Thymus (tissue), 11 donors: Measurements from ENCODE around the gene NYAP2. TPM values are rescaled to one million over a fixed set of nuclear protein-coding genes. Genes with fewer than 3 reads are reported as not detected.

Experiments used
- DNase-seq, 9 donors: peaks; one replicate each; pipeline ENCODE4 v3.0.0-alpha.2; 2013; ENCODE audit warnings: low spot score in 9 of 9, low read depth in 6 of 9, missing footprints in 1 of 9
- H3K27ac ChIP-seq, 2 donors: one replicate each; pipeline ENCODE4 v1.5.1; 2013; ENCODE audit warnings: control low read depth in 1 of 2, low read depth in 1 of 2, low read length in 1 of 2, mild to moderate bottlenecking in 1 of 2, moderate library complexity in 1 of 2
- H3K27me3 ChIP-seq, 2 donors: one replicate each; pipeline ENCODE4 v1.5.1; 2013; ENCODE audit warnings: low read length in 1 of 2; ENCODE audit not compliant: control insufficient read depth in 2 of 2, insufficient read depth in 1 of 2
- H3K36me3 ChIP-seq, 2 donors: one replicate each; pipeline ENCODE4 v1.5.1; 2013; ENCODE audit warnings: low read length in 1 of 2, mild to moderate bottlenecking in 1 of 2, moderate library complexity in 1 of 2; ENCODE audit not compliant: control insufficient read depth in 2 of 2, insufficient read depth in 2 of 2
- H3K4me1 ChIP-seq, 2 donors: one replicate each; pipeline ENCODE4 v1.5.1; 2013; ENCODE audit warnings: low read length in 2 of 2; ENCODE audit not compliant: control insufficient read depth in 2 of 2, insufficient read depth in 2 of 2
- H3K4me3 ChIP-seq, 2 donors: one replicate each; pipeline ENCODE4 v1.5.1; 2013; ENCODE audit warnings: low read length in 2 of 2, control low read depth in 1 of 2, mild to moderate bottlenecking in 1 of 2
- H3K9me3 ChIP-seq, 2 donors: one replicate each; pipeline ENCODE4 v1.5.1; 2013; ENCODE audit warnings: low read length in 1 of 2, mild to moderate bottlenecking in 1 of 2; ENCODE audit not compliant: control insufficient read depth in 2 of 2, insufficient read depth in 1 of 2
- WGBS: extraction: QIAGEN DNeasy Blood & Tissue Kit; methylation state at CpG from one replicate; pipeline ENCODE4 v1.1.7; 2013; 5-methylcytosine and 5-hydroxymethylcytosine counted together
- polyA plus RNA-seq: library from polyadenylated mRNA; stranded (reverse); fragments of 200-250 nt; gene quantifications from one replicate; pipeline ENCODE4 v1.2.3, GENCODE V29; 2013
- total RNA-seq: library from RNA; stranded (reverse); fragments of 120-200 nt; gene quantifications from one replicate; pipeline ENCODE4 v1.2.4, GENCODE V29; 2013
- donor health status: healthy.

Gene NYAP2
- total and polyA plus RNA-seq, 2 donors = 0.02 to 0.05 TPM

- no peak for DNase-seq
- no peaks in the 10 kb centered on the region for H3K4me1 ChIP-seq
- WGBS = 92% methylated on average over 3 of the region's 3 CpGs
- H3K9me3 ChIP-seq = no peaks in the 10 kb centered on the region
- no peak overlapping the region for H3K4me3 ChIP-seq
- H3K27me3 ChIP-seq = no peaks in the 10 kb centered on the region
- no peaks in the 10 kb centered on the region for H3K36me3 ChIP-seq
- H3K27ac ChIP-seq = no peak overlapping the region
Observed at GRCh38 chr2:225416616-225417367, 17.3 kb downstream of the NYAP2 start.

GRCh38 chr2:225419033-225419432 lies 19.5 kb downstream of the NYAP2 start:
- H3K4me1 ChIP-seq = no peaks in the 10 kb centered on the region
- no peak overlapping the region for H3K27ac ChIP-seq
- H3K9me3 ChIP-seq = no peaks in the 10 kb centered on the region
- no peak for DNase-seq
- H3K36me3 ChIP-seq = no peaks in the 10 kb centered on the region
- no peak overlapping the region for H3K4me3 ChIP-seq
- 98% methylated on average over 6 of the region's 6 CpGs for WGBS
- H3K27me3 ChIP-seq = no peaks in the 10 kb centered on the region

- Histone ChIP-seq H3K27me3 (no peaks in the 10 kb centered on the region), H3K9me3 (no peaks in the 10 kb centered on the region), H3K4me3 (no peak overlapping the region), H3K36me3 (no peaks in the 10 kb centered on the region), H3K4me1 (no peaks in the 10 kb centered on the region), H3K27ac (no peak overlapping the region)
- no peak for DNase-seq
- 95% methylated on average over 2 of the region's 2 CpGs for WGBS
Observed at GRCh38 chr2:225422145-225422544, 22.6 kb downstream of the NYAP2 start.

GRCh38 chr2:225425284-225425683 lies 25.8 kb downstream of the NYAP2 start:
- H3K4me1 ChIP-seq = no peaks in the 10 kb centered on the region
- no peaks in the 10 kb centered on the region for H3K27me3 ChIP-seq
- H3K9me3 ChIP-seq = no peaks in the 10 kb centered on the region
- H3K36me3 ChIP-seq = no peaks in the 10 kb centered on the region
- whole genome bisulfite sequencing = 97% methylated on average over 1 of the region's 1 CpG
- no peak for DNase-seq
- no peak overlapping the region for H3K27ac ChIP-seq
- no peak overlapping the region for H3K4me3 ChIP-seq

- WGBS = 59% methylated on average over 1 of the region's 1 CpG
- Histone ChIP-seq H3K36me3 (no peaks in the 10 kb centered on the region), H3K27me3 (no peaks in the 10 kb centered on the region), H3K4me3 (no peak overlapping the region), H3K9me3 (no peaks in the 10 kb centered on the region), H3K4me1 (no peaks in the 10 kb centered on the region), H3K27ac (no peak overlapping the region)
- DNase-seq = no peak
Observed at GRCh38 chr2:225428360-225428759, 28.9 kb downstream of the NYAP2 start.

- no peaks in the 10 kb centered on the region for H3K27me3 ChIP-seq
- no peaks in the 10 kb centered on the region for H3K36me3 ChIP-seq
- DNase-seq = no peak
- H3K4me3 ChIP-seq = no peak overlapping the region
- no peaks in the 10 kb centered on the region for H3K4me1 ChIP-seq
- H3K9me3 ChIP-seq = no peaks in the 10 kb centered on the region
- WGBS = 89% methylated on average over 4 of the region's 4 CpGs
- H3K27ac ChIP-seq = no peak overlapping the region
Observed at GRCh38 chr2:225429717-225430116, 30.2 kb downstream of the NYAP2 start.

- H3K27ac ChIP-seq = no peak overlapping the region
- no peaks in the 10 kb centered on the region for H3K4me1 ChIP-seq
- no peaks in the 10 kb centered on the region for H3K36me3 ChIP-seq
- DNase-seq = no peak
- no peak overlapping the region for H3K4me3 ChIP-seq
- 93% methylated on average over 5 of the region's 5 CpGs for WGBS
- H3K27me3 ChIP-seq = no peaks in the 10 kb centered on the region
- H3K9me3 ChIP-seq = no peaks in the 10 kb centered on the region
Observed at GRCh38 chr2:225431105-225431863, 31.8 kb downstream of the NYAP2 start.

GRCh38 chr2:225434014-225434413 lies 34.5 kb downstream of the NYAP2 start:
- H3K4me3 ChIP-seq = no peak overlapping the region
- 52% methylated on average over 4 of the region's 4 CpGs for WGBS
- DNase-seq = no peak
- H3K9me3 ChIP-seq = no peaks in the 10 kb centered on the region
- H3K36me3 ChIP-seq = no peaks in the 10 kb centered on the region
- no peak overlapping the region for H3K27ac ChIP-seq
- H3K4me1 ChIP-seq = no peaks in the 10 kb centered on the region
- H3K27me3 ChIP-seq = no peaks in the 10 kb centered on the region

- no peak for DNase-seq
- no peaks in the 10 kb centered on the region for H3K9me3 ChIP-seq
- WGBS = 85% methylated on average over 1 of the region's 1 CpG
- H3K27me3 ChIP-seq = no peaks in the 10 kb centered on the region
- H3K4me1 ChIP-seq = no peaks in the 10 kb centered on the region
- H3K36me3 ChIP-seq = no peaks in the 10 kb centered on the region
- H3K4me3 ChIP-seq = no peak overlapping the region
- H3K27ac ChIP-seq = no peak overlapping the region
Observed at GRCh38 chr2:225437319-225437718, 37.8 kb downstream of the NYAP2 start.
